CD4-positive, alpha-beta T cell treated with Interleukin-12 subunit alpha and Interleukin-12 subunit beta, for 1 hour (primary cell): ENCODE results near the gene PTMA.
"Not testable (repeated sequence)": the region's sequence is repeated elsewhere in the genome, so short reads cannot be mapped to it uniquely, and the experiment has no call there.

Experiments used
- DNase-seq: peaks from one replicate; pipeline ENCODE4 v3.0.0-alpha.2; 2020

PTMA gene

DNA sequence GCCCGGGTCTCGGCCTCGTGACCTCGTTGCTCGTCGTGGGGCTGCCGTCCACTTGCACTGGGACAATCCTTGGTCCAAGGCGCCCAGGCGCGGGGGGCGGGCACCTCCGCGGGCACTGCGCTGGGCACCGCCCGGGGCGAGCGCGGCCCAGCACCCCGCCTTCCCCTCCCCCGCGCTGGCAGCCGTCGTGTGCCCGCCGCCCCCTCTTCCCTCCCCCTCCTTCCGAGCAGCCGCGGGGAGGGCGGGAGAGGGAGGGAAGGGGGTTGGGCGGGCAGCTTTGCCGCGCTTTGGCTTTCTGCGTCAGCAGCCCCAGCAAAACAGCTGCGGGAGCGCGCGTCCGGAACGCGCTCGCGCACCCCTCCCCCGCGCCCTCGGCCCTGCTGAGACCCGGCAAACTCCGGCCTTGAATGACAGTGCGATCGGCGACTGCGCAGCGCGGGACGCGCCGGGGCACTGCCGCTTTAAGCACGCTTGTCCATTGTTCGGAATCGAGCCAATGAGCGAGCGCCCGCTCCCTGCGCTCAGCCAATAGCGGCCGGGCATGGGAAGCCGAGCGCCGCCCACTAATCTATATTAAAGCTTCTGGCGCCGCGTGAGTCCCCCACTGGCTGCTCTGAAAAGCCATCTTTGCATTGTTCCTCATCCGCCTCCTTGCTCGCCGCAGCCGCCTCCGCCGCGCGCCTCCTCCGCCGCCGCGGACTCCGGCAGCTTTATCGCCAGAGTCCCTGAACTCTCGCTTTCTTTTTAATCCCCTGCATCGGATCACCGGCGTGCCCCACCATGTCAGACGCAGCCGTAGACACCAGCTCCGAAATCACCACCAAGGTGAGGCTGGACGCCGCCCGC, at the start of gene PTMA:
Gene PTMA (plus strand): TSS at position 599 of the 846 bp plus-strand sequence. CDS start 182 bp downstream, at position 781.
- peak; percentile 100 for DNase-seq

- DNase-seq, result not testable (repeated sequence)
Measured at GRCh38 chr2:231660073-231660472, 48.3 kb upstream of the PTMA start.

DNA sequence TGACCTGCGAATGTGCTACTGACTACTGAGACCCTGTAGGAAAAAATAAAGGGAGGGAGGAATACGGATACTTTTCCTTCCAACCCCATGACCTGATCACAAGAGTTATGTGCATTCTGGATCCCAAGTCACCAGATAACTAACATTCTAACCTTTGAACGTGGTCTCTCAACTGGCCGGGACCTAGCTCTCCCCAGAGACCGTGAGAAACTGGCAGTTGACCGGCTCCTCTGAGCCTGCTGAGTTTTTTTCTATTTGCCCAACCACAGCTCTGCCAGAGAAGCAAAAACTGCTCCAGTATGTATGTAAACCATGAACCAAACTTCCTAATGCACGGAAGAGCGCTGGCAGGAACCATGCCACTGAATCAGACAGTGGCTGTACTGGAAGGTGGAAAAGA, 47.5 kb upstream of the PTMA start:
- no peak for DNase-seq

DNA sequence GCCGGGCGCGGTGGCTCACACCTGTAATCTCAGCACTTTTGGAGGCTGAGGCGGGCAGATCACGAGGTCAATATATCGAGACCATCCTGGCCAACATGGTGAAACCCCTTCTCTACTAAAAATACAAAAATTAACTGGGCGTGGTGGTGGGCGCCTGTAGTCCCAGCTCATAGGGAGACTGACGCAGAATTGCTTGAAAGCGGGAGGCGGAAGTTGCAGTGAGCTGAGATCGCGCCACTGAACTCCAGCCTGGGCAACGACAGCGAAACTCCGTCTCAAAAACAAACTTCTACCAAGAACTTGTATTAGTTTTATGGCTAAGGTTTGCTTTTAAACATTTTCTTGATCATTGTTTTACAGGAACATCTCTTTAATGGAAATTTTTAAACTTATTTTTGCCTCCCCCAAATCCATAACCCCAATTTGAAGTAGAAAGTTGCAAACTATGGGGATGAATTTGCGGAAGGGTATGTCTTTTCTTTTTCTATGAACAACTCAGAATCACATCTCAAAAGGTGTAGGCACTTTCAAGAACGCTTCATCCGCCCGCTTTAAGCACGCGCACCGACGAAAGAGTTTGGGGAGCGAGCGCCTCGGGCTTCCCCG, 46.8 kb upstream of the PTMA start:
- no peak for DNase-seq

- peak; percentile 98 for DNase-seq
Measured at GRCh38 chr2:231662028-231662810, 46.1 kb upstream of the PTMA start.

- DNase-seq, result no peak
Measured at GRCh38 chr2:231662811-231663457, 45.4 kb upstream of the PTMA start.

- no peak for DNase-seq
Measured at GRCh38 chr2:231663458-231664212, 44.7 kb upstream of the PTMA start.

- no peak for DNase-seq
Measured at GRCh38 chr2:231664727-231665126, 43.6 kb upstream of the PTMA start.

DNA sequence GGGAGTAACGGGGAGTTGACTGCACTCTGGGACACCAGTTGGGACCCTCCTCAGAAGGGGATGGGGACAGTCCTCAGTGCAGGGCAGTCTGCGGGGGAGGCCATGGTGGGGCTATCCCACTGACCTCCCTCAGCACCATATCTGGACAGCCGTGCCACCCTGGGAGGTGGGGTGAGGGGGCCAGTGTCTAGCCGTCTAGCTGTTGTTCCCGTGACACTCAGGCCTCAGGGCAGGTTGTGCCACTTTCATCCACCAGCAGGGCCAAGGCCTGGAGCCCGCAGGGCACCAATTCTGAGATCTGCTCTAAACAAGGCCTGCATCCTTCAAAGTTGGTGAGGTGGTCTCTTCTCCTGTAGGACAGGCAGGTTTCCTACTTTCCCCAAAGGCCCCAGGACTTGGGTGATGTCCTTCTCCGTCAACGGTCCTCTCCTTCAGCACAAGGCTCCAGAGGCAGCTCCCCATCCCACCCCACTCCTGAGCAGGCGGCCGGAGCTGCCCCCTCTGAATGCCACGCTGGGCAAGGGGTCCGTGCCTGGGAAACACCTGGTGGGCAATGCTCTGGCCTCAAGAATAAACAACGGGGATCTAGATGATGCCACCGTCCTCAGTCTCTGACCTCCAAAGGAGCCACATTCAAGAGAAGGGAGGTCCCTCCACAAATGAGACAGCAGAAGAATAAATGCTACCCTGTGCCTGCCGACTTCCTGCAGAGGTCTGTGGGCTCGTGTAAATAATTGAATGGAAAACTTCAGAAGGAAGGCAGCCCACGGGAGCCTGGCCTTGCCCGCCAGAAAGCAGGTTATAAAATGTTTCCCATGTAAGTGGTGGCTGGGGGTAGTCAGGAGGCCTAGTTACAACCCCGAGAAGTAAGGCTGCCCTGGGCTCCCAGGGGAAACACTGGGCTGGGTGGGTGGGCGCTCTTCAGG, 42.8 kb upstream of the PTMA start:
- no peak for DNase-seq

GRCh38 chr2:231666171-231667095, 41.9 kb upstream of the PTMA start:
- DNase-seq, result peak; percentile 26

GRCh38 chr2:231667096-231667427, 41.3 kb upstream of the PTMA start:
- DNase-seq, result no peak

- DNase-seq, result no peak
Measured at GRCh38 chr2:231667496-231667895, 40.8 kb upstream of the PTMA start.

- DNase-seq, result no peak
Measured at GRCh38 chr2:231668981-231669380, 39.3 kb upstream of the PTMA start.

DNA sequence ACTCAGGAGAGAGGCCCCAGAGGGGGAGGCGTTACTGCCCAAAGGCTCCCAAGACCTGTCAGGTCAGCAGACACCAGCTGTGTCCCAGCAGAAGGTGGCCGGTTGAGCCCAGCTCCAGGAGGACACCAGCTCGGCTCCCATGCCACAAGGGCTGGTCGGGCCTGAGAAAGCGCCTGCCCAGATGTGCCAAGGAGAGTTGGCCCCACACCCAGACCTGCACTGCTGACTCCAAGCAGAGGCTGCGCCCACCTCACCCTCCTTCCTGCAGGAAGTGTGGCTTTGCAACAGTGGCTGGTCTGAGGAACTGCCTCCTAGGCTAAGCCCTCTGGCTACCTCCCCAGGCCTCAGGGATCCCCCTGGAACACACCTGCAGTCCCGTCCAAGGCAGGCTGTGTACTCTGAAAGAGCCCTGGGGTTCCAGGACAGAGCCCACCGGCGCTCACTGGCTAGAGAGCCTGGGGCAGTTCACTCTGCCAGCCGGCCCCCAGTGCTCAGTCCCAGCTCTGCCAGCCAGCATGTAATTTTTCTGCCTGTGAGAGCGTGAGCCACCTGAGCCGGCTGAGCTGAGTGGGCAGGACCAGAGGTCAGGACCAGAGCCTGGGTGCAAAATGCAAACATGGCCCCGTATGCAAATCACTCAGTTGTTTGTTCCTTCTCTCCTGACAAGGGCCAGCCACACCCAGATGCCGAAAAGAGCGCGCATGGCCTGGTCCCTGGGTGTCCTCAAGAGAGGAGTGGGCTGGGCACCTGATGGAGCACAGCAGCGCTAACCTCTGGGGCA, 36.9 kb upstream of the PTMA start:
- no peak for DNase-seq

DNA sequence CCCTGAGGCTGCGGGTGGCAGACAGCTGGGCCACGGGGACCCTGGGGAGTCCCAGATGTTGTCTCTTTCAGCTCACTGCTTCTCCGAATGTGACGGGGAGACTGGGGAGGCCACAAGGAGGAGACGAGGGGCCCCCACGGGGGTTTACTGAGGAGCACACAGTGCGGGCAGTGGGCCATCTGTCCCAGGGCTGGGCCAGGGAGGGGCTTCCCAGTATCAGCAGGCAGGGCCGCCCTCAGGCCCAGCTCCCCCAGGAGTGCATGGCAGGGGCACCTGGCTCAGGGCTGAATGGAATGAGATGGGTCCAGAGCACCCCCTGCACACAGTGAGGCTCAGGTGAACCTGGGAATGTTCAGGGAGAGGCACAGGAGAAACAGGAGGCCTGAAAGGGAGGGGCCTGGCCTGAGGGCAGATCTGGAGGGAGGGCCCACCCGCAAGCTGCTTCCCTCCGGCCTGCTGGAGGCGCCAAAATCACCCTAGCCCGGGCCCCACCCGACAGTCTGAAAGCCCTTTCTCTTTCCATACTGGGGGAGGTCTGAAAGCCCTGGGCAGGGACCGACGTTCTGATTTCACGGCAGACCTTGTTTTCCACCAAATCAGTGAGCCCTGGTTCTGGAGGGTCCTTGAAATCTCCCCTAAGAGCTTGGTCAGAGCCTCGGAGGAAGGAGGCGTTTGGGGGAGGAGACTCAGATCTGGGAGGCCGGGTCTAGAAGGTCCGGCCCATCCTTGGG, 35.5 kb upstream of the PTMA start:
- DNase-seq, result no peak

GRCh38 chr2:231673348-231673770, 35.0 kb upstream of the PTMA start:
- DNase-seq, result no peak

DNA sequence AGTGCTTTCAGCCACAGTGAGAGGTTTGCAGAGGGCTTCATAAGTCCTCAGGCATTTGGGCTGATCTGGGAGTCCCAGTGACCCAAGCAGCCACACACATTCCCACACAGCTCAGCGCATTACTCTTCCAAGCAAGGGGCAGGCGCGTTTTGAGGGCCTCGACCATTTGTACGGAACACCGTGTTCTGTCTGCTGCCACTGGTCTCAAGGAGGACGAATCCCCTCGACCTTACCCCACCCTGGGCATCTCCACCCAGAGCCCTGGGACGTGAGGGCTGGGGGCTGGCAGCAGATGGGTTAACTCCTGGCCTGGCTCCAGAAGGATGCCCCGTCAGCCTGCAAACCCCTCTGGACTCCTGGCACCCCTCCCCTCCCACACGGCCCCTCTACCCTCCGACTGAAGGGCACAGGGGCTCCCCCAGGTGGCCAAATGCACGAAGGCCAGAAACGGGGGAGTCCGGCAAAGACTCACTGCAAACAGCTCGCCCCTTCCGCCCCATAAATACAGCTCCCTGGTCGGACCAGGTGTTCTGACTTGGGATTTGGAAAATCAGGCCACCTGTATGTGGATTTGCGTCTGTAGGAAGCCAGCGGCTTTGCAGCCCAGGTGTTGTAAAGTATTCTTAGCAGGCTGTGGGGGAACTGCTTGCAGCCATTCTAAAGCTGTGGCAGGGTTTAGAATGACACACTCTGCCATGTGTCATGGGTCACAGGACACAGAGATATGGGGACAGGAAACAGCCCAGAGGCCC, 33.6 kb upstream of the PTMA start:
- peak; percentile 58 for DNase-seq

GRCh38 chr2:231676243-231676642, 32.1 kb upstream of the PTMA start:
- no peak for DNase-seq
